ENCODE results near the gene HLTF. TPM values are rescaled to one million over a fixed set of nuclear protein-coding genes. Genes with fewer than 3 reads are reported as not detected.

The HLTF gene
- total RNA-seq, 4 donors from 2014 or later, result 3.0 to 13.5 (median 7.2) TPM

DNA sequence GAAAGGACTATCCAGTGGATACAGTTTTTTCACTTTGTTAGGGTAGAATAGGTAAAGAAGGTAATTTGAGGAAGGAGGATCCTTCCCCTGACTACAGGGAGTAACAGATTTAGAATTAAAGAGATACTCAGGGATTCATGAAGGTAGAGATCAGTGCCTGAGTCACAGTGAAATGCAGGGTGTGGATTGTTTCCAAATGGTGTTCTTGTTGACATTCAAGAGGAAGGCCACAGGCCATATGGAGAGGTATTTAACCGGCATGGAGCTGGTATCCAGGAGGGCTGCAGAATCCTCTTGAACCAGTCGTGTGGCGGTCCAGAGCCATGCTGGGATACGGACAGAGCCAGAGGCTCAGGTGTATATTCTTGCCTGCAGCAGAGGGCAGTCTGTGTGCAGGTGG, 66.8 kb downstream of the HLTF start:
- no peak for DNase-seq
- in situ Hi-C loops (cut with MboI; ENCODE audit: low pct_ligation_motif_present in 1 of 4, low pct_unique_long_range_greater_than_20kb in 1 of 4, low sequenced_read_pairs in 3 of 4), result no loop called here
- WGBS, 2 donors (ENCODE audit: low coverage in 1 of 2), result 81% methylated on average over 4 of the region's 4 CpGs; no CpG with 5 or more reads in 1 of the 2 donors
- intact Hi-C loops (cut with DNase I; ENCODE audit: low total_unique reads), result no loop called here
- Histone ChIP-seq H3K27me3 (no peaks in the 10 kb centered on the region), H3K27ac (peak overlapping the region in 3 of 4 donors; percentile 6 to 33 (median 32)), H3K4me3 (no peak overlapping the region), H3K9me3 (no peaks in the 10 kb centered on the region), H3K36me3 (peaks cover 0 to 15% (median 7%) of the 10 kb centered on the region in 4 donors), H3K4me1 (peaks cover 0 to 21% (median 3%) of the 10 kb centered on the region in 4 donors)
- TF ChIP-seq POLR2A (IDR thresholded peaks at IDR 0.05) (no peak), POLR2AphosphoS5 (IDR thresholded peaks at IDR 0.05) (no peak), EP300 (IDR thresholded peaks at IDR 0.05; ENCODE audit: low read depth) (no peak)
- TF ChIP-seq, protein P1, sequence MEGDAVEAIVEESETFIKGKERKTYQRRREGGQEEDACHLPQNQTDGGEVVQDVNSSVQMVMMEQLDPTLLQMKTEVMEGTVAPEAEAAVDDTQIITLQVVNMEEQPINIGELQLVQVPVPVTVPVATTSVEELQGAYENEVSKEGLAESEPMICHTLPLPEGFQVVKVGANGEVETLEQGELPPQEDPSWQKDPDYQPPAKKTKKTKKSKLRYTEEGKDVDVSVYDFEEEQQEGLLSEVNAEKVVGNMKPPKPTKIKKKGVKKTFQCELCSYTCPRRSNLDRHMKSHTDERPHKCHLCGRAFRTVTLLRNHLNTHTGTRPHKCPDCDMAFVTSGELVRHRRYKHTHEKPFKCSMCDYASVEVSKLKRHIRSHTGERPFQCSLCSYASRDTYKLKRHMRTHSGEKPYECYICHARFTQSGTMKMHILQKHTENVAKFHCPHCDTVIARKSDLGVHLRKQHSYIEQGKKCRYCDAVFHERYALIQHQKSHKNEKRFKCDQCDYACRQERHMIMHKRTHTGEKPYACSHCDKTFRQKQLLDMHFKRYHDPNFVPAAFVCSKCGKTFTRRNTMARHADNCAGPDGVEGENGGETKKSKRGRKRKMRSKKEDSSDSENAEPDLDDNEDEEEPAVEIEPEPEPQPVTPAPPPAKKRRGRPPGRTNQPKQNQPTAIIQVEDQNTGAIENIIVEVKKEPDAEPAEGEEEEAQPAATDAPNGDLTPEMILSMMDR (IDR thresholded peaks at IDR 0.05), result no peak

DNA sequence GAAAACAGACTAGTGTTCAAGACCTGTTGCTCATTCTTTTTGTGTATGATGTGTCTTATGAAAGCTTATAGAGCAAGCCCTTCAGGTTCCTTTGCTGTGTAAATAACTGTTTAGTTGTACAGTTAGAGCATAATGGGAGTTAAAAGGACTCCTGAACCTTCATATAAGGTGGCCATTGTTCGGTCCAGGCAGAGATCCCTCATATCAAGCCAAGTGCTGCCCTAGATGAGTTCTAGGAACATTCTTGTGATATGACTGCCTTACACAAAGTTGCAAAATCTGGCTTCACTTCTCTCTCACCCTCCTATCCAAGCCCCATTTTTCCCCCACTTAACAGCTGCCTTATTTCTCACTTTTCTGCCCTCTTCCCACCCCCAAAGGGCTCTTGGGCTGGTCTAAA, 68.1 kb downstream of the HLTF start:
- no peak for DNase-seq
- no peaks in the 10 kb centered on the region for H3K27me3 ChIP-seq
- intact Hi-C loops (cut with DNase I; ENCODE audit: low total_unique reads), result no loop called here
- TF ChIP-seq, protein P1 (IDR thresholded peaks at IDR 0.05), result no peak
- H3K36me3 ChIP-seq, result peaks cover 0 to 13% (median 6%) of the 10 kb centered on the region in 4 donors
- in situ Hi-C loops (cut with MboI; ENCODE audit: low pct_ligation_motif_present in 1 of 4, low pct_unique_long_range_greater_than_20kb in 1 of 4, low sequenced_read_pairs in 3 of 4), result no loop called here
- WGBS, 2 donors (ENCODE audit: low coverage in 1 of 2), result 94 to 100% methylated on average over 1 of the region's 1 CpG
- H3K9me3 ChIP-seq, result no peaks in the 10 kb centered on the region
- H3K4me1 ChIP-seq, result peaks cover 0 to 21% (median 3%) of the 10 kb centered on the region in 4 donors
- no peak overlapping the region for H3K4me3 ChIP-seq
- peak overlapping the region; percentile 3 to 51 (median 38) for H3K27ac ChIP-seq

DNA sequence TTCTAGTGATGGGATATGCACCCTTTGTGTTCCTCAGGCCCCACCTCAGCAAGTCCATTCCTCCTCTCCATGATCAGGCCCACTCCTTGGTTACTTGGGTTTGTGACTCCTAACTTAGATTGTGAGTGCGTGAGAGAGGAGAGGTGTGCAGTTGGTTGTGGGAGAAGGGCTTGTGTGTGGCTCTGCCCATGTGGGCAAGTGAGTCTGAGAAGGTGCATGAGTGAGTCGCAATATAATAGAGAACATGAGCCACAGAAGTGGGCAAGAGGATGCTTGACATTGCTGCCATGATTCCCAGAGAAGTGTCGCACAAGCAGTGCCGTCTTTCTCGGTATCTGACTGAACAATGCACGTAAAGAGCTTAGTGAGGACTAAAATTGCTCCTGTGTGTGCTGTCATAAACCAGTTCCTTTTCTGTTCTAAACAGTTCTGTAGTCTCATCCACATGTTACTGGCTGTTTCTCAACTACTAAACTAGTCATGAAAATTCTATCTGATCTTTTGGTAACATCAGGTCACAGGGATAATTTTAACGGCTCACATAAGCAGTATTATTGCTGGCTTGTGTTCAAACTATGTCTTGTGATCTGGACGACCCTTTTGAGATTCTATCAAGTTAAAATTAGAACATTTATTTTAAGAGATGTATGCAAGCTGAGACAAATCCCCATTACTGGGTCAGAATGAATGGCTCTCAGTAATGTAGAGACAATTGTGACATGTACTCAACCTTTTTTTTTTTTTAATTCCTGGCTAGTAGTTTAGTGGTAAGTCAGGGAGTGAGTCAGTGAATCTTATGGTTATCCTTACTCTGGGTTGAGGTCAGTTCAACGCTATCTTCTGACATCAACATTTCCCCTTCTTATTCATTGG, 69.4 kb downstream of the HLTF start:
- in situ Hi-C loops (cut with MboI; ENCODE audit: low pct_ligation_motif_present in 1 of 4, low pct_unique_long_range_greater_than_20kb in 1 of 4, low sequenced_read_pairs in 3 of 4) (no loop called here), intact Hi-C loops (cut with DNase I; ENCODE audit: low total_unique reads) (no loop called here)
- TF ChIP-seq POLR2AphosphoS5 (IDR thresholded peaks at IDR 0.05), result no peak
- no peak for TF ChIP-seq EP300 (IDR thresholded peaks at IDR 0.05; ENCODE audit: low read depth)
- no peak for TF ChIP-seq POLR2A (IDR thresholded peaks at IDR 0.05)
- TF ChIP-seq, protein P1 (IDR thresholded peaks at IDR 0.05), result no peak
- Histone ChIP-seq H3K36me3 (peaks cover 0 to 13% (median 4%) of the 10 kb centered on the region in 4 donors), H3K4me3 (no peak overlapping the region), H3K4me1 (peaks cover 0 to 21% (median 3%) of the 10 kb centered on the region in 4 donors), H3K27me3 (no peaks in the 10 kb centered on the region), H3K27ac (peak overlapping the region; percentile 2 to 55 (median 39)), H3K9me3 (no peaks in the 10 kb centered on the region)
- 42 to 82% methylated on average over 3 to 9 of the region's 9 CpGs for WGBS, 2 donors (ENCODE audit: low coverage in 1 of 2)
- no peak for DNase-seq

DNA sequence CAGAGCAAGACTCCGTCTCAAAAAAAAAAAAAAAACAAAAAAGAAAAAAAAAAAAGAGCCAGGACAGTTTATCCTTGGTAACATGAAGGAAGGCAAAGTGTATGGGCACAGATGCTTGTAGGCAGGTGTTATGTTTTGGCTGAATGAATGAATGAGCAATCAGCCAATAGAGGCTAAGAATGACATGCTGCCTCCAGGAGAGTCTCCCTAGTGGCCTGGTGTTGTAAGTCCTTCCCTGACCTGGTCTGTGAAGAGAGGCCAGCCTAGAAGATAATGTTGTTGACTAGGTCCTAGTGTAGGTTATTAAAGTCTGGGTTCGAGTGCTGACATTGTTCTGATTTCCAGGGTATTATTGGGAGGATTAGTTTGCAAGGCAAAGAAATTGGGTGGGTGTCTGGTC, 70.1 kb downstream of the HLTF start:
- Histone ChIP-seq H3K9me3 (no peaks in the 10 kb centered on the region), H3K27ac (peak overlapping the region; percentile 2 to 55 (median 39)), H3K27me3 (no peaks in the 10 kb centered on the region), H3K36me3 (peaks cover 0 to 18% (median 4%) of the 10 kb centered on the region in 4 donors), H3K4me3 (no peak overlapping the region), H3K4me1 (peaks cover 0 to 21% (median 3%) of the 10 kb centered on the region in 4 donors)
- in situ Hi-C loops (cut with MboI; ENCODE audit: low pct_ligation_motif_present in 1 of 4, low pct_unique_long_range_greater_than_20kb in 1 of 4, low sequenced_read_pairs in 3 of 4) (no loop called here), intact Hi-C loops (cut with DNase I; ENCODE audit: low total_unique reads) (no loop called here)
- DNase-seq, result no peak
- 93% methylated on average over 2 of the region's 2 CpGs; no CpG with 5 or more reads in 1 of the 2 donors for WGBS, 2 donors (ENCODE audit: low coverage in 1 of 2)
- no peak for TF ChIP-seq EP300 (IDR thresholded peaks at IDR 0.05; ENCODE audit: low read depth)
- TF ChIP-seq, protein P1 (IDR thresholded peaks at IDR 0.05), result no peak

Measured in transverse colon (tissue), 4 donors.